HL-60 (cell line): ENCODE data around the gene TRABD.

Source experiments
- TF ChIP-seq, protein P1 (sequence below): IDR thresholded peaks from one replicate; pipeline ENCODE4 v1.5.1; 2011; ENCODE audit warnings: low read length, control low read depth, inconsistent platforms; ENCODE audit not compliant: insufficient read depth
- TF ChIP-seq, protein P2 (sequence below): IDR thresholded peaks from 2 replicates; pipeline ENCODE4 v1.6.1; 2012; ENCODE audit warnings: low read depth; ENCODE audit not compliant: insufficient replicate concordance

DNA sequence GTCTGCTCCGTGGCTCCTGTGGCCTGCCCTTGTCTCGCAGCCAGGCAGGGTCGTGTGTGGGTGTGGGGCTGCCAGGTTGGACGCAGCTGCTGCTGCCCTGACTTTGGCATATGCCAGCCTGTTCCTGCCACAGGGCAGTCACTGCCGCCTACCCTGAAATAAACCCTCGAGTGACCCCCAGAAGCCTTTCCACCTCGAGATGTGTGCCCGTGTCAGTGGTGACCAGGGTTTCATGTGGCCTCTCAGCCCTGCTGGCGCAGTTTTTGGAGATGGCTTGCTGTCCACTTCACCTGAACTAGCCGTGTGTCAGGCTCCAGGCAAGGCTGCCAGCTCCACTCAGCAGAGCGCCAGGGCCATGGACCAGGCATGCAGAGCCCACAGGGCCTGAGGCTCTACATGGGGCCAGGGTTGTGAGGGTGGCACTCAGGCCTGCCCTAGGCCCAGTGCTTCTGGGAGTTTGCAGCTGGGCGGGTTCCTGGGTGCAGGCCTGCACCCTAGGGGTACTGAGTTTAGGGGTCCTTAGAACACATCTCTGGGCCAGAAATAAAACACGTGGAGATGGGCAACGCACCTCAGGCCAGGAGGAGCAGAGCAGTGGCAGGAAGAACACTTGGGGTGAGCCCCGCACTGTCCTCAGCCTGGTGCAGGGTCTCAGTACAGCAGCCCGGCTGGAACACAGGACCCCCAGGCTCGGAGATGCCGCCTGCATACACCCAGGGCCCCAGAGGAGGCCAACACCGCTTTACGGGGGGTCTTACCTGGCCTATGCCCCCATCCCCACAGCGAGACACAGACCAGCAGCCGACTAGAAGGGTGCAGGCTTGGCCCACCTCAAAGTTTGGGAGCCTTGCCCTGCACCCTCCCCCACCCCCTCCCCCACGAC, 24.0 kb upstream of the TRABD start:
- TF ChIP-seq, protein P1, sequence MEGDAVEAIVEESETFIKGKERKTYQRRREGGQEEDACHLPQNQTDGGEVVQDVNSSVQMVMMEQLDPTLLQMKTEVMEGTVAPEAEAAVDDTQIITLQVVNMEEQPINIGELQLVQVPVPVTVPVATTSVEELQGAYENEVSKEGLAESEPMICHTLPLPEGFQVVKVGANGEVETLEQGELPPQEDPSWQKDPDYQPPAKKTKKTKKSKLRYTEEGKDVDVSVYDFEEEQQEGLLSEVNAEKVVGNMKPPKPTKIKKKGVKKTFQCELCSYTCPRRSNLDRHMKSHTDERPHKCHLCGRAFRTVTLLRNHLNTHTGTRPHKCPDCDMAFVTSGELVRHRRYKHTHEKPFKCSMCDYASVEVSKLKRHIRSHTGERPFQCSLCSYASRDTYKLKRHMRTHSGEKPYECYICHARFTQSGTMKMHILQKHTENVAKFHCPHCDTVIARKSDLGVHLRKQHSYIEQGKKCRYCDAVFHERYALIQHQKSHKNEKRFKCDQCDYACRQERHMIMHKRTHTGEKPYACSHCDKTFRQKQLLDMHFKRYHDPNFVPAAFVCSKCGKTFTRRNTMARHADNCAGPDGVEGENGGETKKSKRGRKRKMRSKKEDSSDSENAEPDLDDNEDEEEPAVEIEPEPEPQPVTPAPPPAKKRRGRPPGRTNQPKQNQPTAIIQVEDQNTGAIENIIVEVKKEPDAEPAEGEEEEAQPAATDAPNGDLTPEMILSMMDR, result no peak
- TF ChIP-seq, protein P2, sequence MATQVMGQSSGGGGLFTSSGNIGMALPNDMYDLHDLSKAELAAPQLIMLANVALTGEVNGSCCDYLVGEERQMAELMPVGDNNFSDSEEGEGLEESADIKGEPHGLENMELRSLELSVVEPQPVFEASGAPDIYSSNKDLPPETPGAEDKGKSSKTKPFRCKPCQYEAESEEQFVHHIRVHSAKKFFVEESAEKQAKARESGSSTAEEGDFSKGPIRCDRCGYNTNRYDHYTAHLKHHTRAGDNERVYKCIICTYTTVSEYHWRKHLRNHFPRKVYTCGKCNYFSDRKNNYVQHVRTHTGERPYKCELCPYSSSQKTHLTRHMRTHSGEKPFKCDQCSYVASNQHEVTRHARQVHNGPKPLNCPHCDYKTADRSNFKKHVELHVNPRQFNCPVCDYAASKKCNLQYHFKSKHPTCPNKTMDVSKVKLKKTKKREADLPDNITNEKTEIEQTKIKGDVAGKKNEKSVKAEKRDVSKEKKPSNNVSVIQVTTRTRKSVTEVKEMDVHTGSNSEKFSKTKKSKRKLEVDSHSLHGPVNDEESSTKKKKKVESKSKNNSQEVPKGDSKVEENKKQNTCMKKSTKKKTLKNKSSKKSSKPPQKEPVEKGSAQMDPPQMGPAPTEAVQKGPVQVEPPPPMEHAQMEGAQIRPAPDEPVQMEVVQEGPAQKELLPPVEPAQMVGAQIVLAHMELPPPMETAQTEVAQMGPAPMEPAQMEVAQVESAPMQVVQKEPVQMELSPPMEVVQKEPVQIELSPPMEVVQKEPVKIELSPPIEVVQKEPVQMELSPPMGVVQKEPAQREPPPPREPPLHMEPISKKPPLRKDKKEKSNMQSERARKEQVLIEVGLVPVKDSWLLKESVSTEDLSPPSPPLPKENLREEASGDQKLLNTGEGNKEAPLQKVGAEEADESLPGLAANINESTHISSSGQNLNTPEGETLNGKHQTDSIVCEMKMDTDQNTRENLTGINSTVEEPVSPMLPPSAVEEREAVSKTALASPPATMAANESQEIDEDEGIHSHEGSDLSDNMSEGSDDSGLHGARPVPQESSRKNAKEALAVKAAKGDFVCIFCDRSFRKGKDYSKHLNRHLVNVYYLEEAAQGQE, result no peak
